Right atrium auricular region (tissue), 2 donors: ENCODE results near the gene CMPK1. TPM values are rescaled to one million over a fixed set of nuclear protein-coding genes. Genes with fewer than 3 reads are reported as not detected.

Source experiments
- DNase-seq: peaks from one replicate; pipeline ENCODE4 v3.0.0-alpha.2; 2019; ENCODE audit warnings: low spot score
- H3K27ac ChIP-seq, 2 donors: fragments of 200-600 bp; sonication (generic); 1 replicate in 1 of 2; 2 replicates in 1 of 2; pipeline ENCODE4 v1.5.1; 2016 to 2019
- H3K27me3 ChIP-seq, 2 donors: fragments of 200-600 bp; sonication (generic); one replicate each; pipeline versions ENCODE4 v1.5.1 to v1.6.0; 2017 to 2019
- H3K36me3 ChIP-seq: fragments of 200-600 bp; sonication (generic); one replicate; pipeline ENCODE4 v1.5.1; 2016
- H3K4me1 ChIP-seq, 2 donors: fragments of 200-600 bp; sonication (generic); one replicate each; pipeline versions ENCODE4 v1.5.1 to v1.6.0; 2017 to 2019
- H3K4me3 ChIP-seq, 2 donors: fragments of 200-600 bp; sonication (generic); 1 replicate in 1 of 2; 2 replicates in 1 of 2; pipeline ENCODE4 v1.5.1; 2017 to 2019; ENCODE audit warnings: mild to moderate bottlenecking in 1 of 2, moderate library complexity in 1 of 2
- H3K9me3 ChIP-seq, 2 donors: fragments of 200-600 bp; sonication (generic); one replicate each; pipeline ENCODE4 v1.5.1; 2019
- total RNA-seq, 2 donors: library from RNA; depleted of rRNA; stranded (reverse); fragments of >200 nt; gene quantifications; one replicate each; pipeline ENCODE4 v1.1.0, GENCODE V29; 2016
- TF ChIP-seq, protein P1 (sequence below), 2 donors: fragments of 200-600 bp; sonication (generic); IDR thresholded peaks; one replicate each; pipeline ENCODE4 v1.5.1; 2019; ENCODE audit warnings: antibody characterized with exemption in 2 of 2

The CMPK1 gene
- total RNA-seq, 2 donors from 2014 or later: 51.4 to 72.3 TPM

DNA sequence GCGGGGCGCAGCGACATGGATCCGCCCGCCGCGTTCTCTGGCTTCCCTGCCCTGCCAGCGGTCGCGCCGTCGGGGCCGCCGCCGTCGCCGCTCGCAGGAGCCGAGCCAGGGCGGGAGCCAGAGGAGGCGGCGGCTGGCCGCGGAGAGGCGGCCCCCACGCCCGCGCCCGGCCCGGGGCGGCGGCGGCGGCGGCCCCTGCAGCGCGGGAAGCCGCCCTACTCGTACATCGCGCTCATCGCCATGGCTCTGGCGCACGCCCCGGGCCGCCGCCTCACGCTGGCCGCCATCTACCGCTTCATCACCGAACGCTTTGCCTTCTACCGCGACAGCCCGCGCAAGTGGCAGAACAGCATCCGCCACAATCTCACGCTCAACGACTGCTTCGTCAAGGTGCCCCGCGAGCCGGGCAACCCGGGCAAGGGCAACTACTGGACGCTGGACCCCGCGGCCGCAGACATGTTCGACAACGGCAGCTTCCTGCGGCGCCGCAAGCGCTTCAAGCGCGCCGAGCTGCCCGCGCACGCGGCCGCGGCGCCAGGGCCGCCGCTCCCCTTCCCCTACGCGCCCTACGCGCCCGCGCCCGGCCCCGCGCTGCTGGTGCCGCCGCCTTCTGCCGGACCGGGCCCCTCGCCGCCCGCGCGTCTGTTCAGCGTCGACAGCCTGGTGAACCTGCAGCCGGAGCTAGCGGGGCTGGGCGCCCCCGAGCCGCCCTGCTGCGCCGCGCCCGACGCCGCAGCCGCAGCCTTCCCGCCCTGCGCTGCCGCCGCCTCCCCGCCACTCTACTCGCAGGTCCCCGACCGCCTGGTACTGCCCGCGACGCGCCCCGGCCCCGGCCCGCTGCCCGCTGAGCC lies 83.0 kb downstream of the CMPK1 start:
- peak overlapping the region in 1 of 2 donors; percentile 27 for H3K4me3 ChIP-seq
- H3K4me1 ChIP-seq: no peaks in the 10 kb centered on the region
- no peak for DNase-seq
- H3K36me3 ChIP-seq: no peaks in the 10 kb centered on the region
- TF ChIP-seq, protein P1, sequence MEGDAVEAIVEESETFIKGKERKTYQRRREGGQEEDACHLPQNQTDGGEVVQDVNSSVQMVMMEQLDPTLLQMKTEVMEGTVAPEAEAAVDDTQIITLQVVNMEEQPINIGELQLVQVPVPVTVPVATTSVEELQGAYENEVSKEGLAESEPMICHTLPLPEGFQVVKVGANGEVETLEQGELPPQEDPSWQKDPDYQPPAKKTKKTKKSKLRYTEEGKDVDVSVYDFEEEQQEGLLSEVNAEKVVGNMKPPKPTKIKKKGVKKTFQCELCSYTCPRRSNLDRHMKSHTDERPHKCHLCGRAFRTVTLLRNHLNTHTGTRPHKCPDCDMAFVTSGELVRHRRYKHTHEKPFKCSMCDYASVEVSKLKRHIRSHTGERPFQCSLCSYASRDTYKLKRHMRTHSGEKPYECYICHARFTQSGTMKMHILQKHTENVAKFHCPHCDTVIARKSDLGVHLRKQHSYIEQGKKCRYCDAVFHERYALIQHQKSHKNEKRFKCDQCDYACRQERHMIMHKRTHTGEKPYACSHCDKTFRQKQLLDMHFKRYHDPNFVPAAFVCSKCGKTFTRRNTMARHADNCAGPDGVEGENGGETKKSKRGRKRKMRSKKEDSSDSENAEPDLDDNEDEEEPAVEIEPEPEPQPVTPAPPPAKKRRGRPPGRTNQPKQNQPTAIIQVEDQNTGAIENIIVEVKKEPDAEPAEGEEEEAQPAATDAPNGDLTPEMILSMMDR (IDR thresholded peaks at IDR 0.05): no peak
- H3K9me3 ChIP-seq: no peaks in the 10 kb centered on the region
- no peak overlapping the region for H3K27ac ChIP-seq
- H3K27me3 ChIP-seq: peaks cover 4 to 7% of the 10 kb centered on the region in 2 donors

DNA sequence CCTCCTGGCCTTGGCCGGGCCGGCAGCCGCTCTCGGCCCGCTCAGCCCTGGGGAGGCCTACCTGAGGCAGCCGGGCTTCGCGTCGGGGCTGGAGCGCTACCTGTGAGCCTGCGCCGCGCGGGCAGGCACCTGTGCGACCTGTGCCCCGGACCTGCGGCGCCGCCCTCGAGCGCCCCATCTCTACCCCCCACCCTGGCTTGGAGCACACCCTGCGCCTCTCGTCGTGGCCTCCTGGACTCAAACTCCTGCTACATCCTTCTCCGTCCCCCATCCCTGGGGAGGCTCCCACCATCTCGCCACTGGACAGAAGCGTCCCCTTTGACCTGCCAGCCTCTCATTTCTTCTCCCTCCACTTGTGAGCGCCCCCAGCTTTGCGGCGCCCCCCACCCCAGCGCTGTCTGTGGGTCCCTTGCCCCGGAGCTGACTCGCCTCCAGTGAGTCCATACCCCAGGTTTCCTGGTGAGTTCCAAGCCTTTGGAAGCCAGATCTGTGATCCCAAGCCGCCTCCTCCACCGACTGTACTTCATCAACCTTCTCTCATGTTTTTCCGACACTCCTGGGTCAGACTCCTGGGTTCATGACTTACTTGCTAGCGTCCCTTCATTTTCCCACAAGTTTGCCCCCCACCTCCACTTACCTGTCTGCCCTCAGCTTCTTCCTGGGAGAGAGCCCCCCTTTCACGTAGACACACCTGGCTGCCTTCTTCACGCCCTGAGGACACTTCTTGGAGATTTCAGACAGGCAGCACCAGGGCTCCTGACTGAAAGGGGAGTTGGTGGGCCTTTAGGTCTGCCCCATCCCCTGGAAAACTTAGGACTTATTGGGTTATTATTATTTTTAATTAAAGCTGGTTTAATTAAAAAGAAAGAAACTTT lies 83.8 kb downstream of the CMPK1 start:
- Histone ChIP-seq H3K9me3 (no peaks in the 10 kb centered on the region), H3K4me1 (no peaks in the 10 kb centered on the region), H3K27me3 (peaks cover 4 to 7% of the 10 kb centered on the region in 2 donors), H3K27ac (no peak overlapping the region), H3K4me3 (no peak overlapping the region), H3K36me3 (no peaks in the 10 kb centered on the region)
- TF ChIP-seq, protein P1 (IDR thresholded peaks at IDR 0.05): no peak
- DNase-seq: no peak

- TF ChIP-seq, protein P1 (IDR thresholded peaks at IDR 0.05): no peak
- no peak overlapping the region for H3K27ac ChIP-seq
- no peaks in the 10 kb centered on the region for H3K36me3 ChIP-seq
- DNase-seq: no peak
- peaks cover 4 to 7% of the 10 kb centered on the region in 2 donors for H3K27me3 ChIP-seq
- H3K4me3 ChIP-seq: no peak overlapping the region
- no peaks in the 10 kb centered on the region for H3K4me1 ChIP-seq
- H3K9me3 ChIP-seq: no peaks in the 10 kb centered on the region
These were observed 84.5 kb downstream of the CMPK1 start for GRCh38 chr1:47418122-47418521.

GRCh38 chr1:47418681-47419325 lies 85.2 kb downstream of the CMPK1 start:
- no peaks in the 10 kb centered on the region for H3K9me3 ChIP-seq
- no peak overlapping the region for H3K4me3 ChIP-seq
- DNase-seq: no peak

DNA sequence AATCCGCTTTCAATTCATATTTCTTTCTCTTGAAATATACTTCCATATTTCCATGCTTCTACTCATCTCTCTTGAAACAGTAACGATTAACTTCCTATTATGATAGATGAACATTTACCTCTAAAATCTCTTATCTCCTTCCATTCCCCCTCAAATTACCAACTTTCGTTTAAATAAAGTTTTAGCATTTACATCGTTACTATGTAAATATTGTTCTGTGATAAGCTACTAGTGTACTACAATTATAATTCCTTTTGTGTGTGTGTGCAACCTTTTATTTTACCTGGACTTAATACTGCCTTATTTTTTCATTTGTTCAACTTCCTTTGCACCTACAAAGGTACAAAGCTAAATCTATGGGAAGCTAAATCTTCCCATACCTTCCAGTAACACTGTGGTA lies 87.0 kb downstream of the CMPK1 start:
- H3K4me1 ChIP-seq: no peaks in the 10 kb centered on the region
- DNase-seq: no peak
- H3K27ac ChIP-seq: no peak overlapping the region
- TF ChIP-seq, protein P1 (IDR thresholded peaks at IDR 0.05): no peak
- H3K27me3 ChIP-seq: peaks cover 4 to 7% of the 10 kb centered on the region in 2 donors
- H3K9me3 ChIP-seq: no peaks in the 10 kb centered on the region
- no peaks in the 10 kb centered on the region for H3K36me3 ChIP-seq
- H3K4me3 ChIP-seq: no peak overlapping the region

More at GRCh38 chr1:47418681-47419325, 85.2 kb downstream of the CMPK1 start:
- TF ChIP-seq, protein P1 (IDR thresholded peaks at IDR 0.05): no peak
- Histone ChIP-seq H3K36me3 (no peaks in the 10 kb centered on the region), H3K27me3 (peaks cover 4 to 7% of the 10 kb centered on the region in 2 donors), H3K27ac (no peak overlapping the region), H3K4me1 (no peaks in the 10 kb centered on the region)
